ENCODE results near the gene HDAC2.
"Not testable (repeated sequence)": the region's sequence is repeated elsewhere in the genome, so short reads cannot be mapped to it uniquely, and the experiment has no call there.

The HDAC2 gene

GRCh38 chr6:113995634-113996033 is 24.7 kb upstream of the HDAC2 start:
- H3K27ac ChIP-seq (ENCODE audit: low read depth, low read length): no peak overlapping the region
- no peaks in the 10 kb centered on the region for H3K4me1 ChIP-seq (ENCODE audit: control insufficient read depth, low read length)
- no peak overlapping the region for H3K4me3 ChIP-seq (ENCODE audit: low read length)
- H3K9me3 ChIP-seq (ENCODE audit: control insufficient read depth, insufficient read depth, low read length): no peaks in the 10 kb centered on the region; the same call in 1 of the 2 replicates
- H3K4me2 ChIP-seq (ENCODE audit: low read length): no peak overlapping the region
- H4K20me1 ChIP-seq (ENCODE audit: control insufficient read depth, insufficient read depth, low read depth, low read length): no peaks in the 10 kb centered on the region
- no peaks in the 10 kb centered on the region for H3K36me3 ChIP-seq (ENCODE audit: control insufficient read depth, low read length)
- no peak for TF ChIP-seq EZH2phosphoT487 (IDR thresholded peaks at IDR 0.05; ENCODE audit: borderline replicate concordance, low read length)
- no peak for TF ChIP-seq CTCF (IDR thresholded peaks at IDR 0.05; ENCODE audit: low read depth, low read length, poor library complexity, severe bottlenecking)
- H3K27me3 ChIP-seq (ENCODE audit: control insufficient read depth, low read length): no peaks in the 10 kb centered on the region
- no peaks in the 10 kb centered on the region for H3K9me2 ChIP-seq (replicated peaks; ENCODE audit: control insufficient read depth, low read length)
- H3K79me2 ChIP-seq (ENCODE audit: control insufficient read depth, low read length): no peaks in the 10 kb centered on the region
- H3F3A ChIP-seq (ENCODE audit: control insufficient read depth, insufficient read depth): no peaks in the 10 kb centered on the region

- Histone ChIP-seq H3F3A (ENCODE audit: control insufficient read depth, insufficient read depth) (no peaks in the 10 kb centered on the region), H3K4me1 (ENCODE audit: control insufficient read depth, low read length) (no peaks in the 10 kb centered on the region), H3K9me2 (replicated peaks; ENCODE audit: control insufficient read depth, low read length) (no peaks in the 10 kb centered on the region), H3K79me2 (ENCODE audit: control insufficient read depth, low read length) (no peaks in the 10 kb centered on the region), H3K27ac (ENCODE audit: low read depth, low read length) (no peak overlapping the region), H3K4me2 (ENCODE audit: low read length) (no peak overlapping the region), H4K20me1 (ENCODE audit: control insufficient read depth, insufficient read depth, low read depth, low read length) (no peaks in the 10 kb centered on the region), H3K4me3 (ENCODE audit: low read length) (no peak overlapping the region), H3K36me3 (ENCODE audit: control insufficient read depth, low read length) (no peaks in the 10 kb centered on the region), H3K27me3 (ENCODE audit: control insufficient read depth, low read length) (no peaks in the 10 kb centered on the region), H3K9me3 (ENCODE audit: control insufficient read depth, insufficient read depth, low read length) (no peaks in the 10 kb centered on the region)
- no peak for TF ChIP-seq EZH2phosphoT487 (IDR thresholded peaks at IDR 0.05; ENCODE audit: borderline replicate concordance, low read length)
- TF ChIP-seq CTCF (IDR thresholded peaks at IDR 0.05; ENCODE audit: low read depth, low read length, poor library complexity, severe bottlenecking): peak; percentile 28
Measured at GRCh38 chr6:113994934-113995342, 24.0 kb upstream of the HDAC2 start.

- H3F3A ChIP-seq (ENCODE audit: control insufficient read depth, insufficient read depth): no peaks in the 10 kb centered on the region
- TF ChIP-seq CTCF (IDR thresholded peaks at IDR 0.05; ENCODE audit: low read depth, low read length, poor library complexity, severe bottlenecking) (no peak), EZH2phosphoT487 (IDR thresholded peaks at IDR 0.05; ENCODE audit: borderline replicate concordance, low read length) (no peak)
- no peaks in the 10 kb centered on the region for H3K27me3 ChIP-seq (ENCODE audit: control insufficient read depth, low read length)
- H3K4me3 ChIP-seq (ENCODE audit: low read length): no peak overlapping the region
- H3K9me3 ChIP-seq (ENCODE audit: control insufficient read depth, insufficient read depth, low read length): no peaks in the 10 kb centered on the region
- no peaks in the 10 kb centered on the region for H3K36me3 ChIP-seq (ENCODE audit: control insufficient read depth, low read length)
- H3K27ac ChIP-seq (ENCODE audit: low read depth, low read length): no peak overlapping the region
- no peaks in the 10 kb centered on the region for H3K4me1 ChIP-seq (ENCODE audit: control insufficient read depth, low read length)
- H3K79me2 ChIP-seq (ENCODE audit: control insufficient read depth, low read length): no peaks in the 10 kb centered on the region
- no peaks in the 10 kb centered on the region for H3K9me2 ChIP-seq (replicated peaks; ENCODE audit: control insufficient read depth, low read length)
- H4K20me1 ChIP-seq (ENCODE audit: control insufficient read depth, insufficient read depth, low read depth, low read length): no peaks in the 10 kb centered on the region
- no peak overlapping the region for H3K4me2 ChIP-seq (ENCODE audit: low read length)
Measured at GRCh38 chr6:113989675-113990074, 18.7 kb upstream of the HDAC2 start.

GRCh38 chr6:113982675-113983074 is 11.7 kb upstream of the HDAC2 start:
- H3K4me1 ChIP-seq (ENCODE audit: control insufficient read depth, low read length): peaks cover 13% of the 10 kb centered on the region
- not testable (repeated sequence) for H3K9me2 ChIP-seq (replicated peaks; ENCODE audit: control insufficient read depth, low read length); H3K4me3 ChIP-seq (ENCODE audit: low read length); H3K36me3 ChIP-seq (ENCODE audit: control insufficient read depth, low read length); H3K27ac ChIP-seq (ENCODE audit: low read depth, low read length); H3K27me3 ChIP-seq (ENCODE audit: control insufficient read depth, low read length); H3K9me3 ChIP-seq (ENCODE audit: control insufficient read depth, insufficient read depth, low read length); H3K4me2 ChIP-seq (ENCODE audit: low read length); H4K20me1 ChIP-seq (ENCODE audit: control insufficient read depth, insufficient read depth, low read depth, low read length); H3F3A ChIP-seq (ENCODE audit: control insufficient read depth, insufficient read depth); H3K79me2 ChIP-seq (ENCODE audit: control insufficient read depth, low read length)
